B cell (primary cell): ENCODE data around the gene FGF5. TPM values are rescaled to one million over a fixed set of nuclear protein-coding genes. Genes with fewer than 3 reads are reported as not detected.

Experiments used
- ATAC-seq: fragments of 200-7000 bp; cut with Tn5 transposase; one replicate; pipeline ENCODE4 v1.10.0; 2021; ENCODE audit warnings: low read depth, mild to moderate bottlenecking, moderate number of reproducible peaks, moderate library complexity
- CTCF ChIA-PET: fragments of 350-600 bp; sonication (Branson Sonifier 250); formaldehyde crosslinking; loops from one replicate; lab custom pipeline; 2021; ENCODE audit warnings: antibody characterized with exemption, inconsistent platforms; lab: Charles Lee
- POLR2A ChIA-PET: fragments of 350-600 bp; sonication (Branson Sonifier 250); formaldehyde crosslinking; loops from one replicate; lab custom pipeline; 2021; ENCODE audit warnings: antibody characterized with exemption; lab: Charles Lee
- DNase-seq: peaks from one replicate; pipeline ENCODE4 v3.0.0; 2013
- H2AFZ ChIP-seq: 2 replicates; pipeline ENCODE4 v1.6.1; 2012; ENCODE audit warnings: mild to moderate bottlenecking, low read depth, low read length; ENCODE audit not compliant: insufficient read depth, poor library complexity, severe bottlenecking
- H3K27ac ChIP-seq, 2 donors: 1 replicate in 1 of 2; 2 replicates in 1 of 2; pipeline ENCODE4 v1.5.1; 2012 to 2013; ENCODE audit warnings: low read length in 2 of 2, mild to moderate bottlenecking in 2 of 2, moderate library complexity in 1 of 2
- H3K27me3 ChIP-seq, 4 experiments: fragments of 200-600 bp in 1 of 4; sonication (generic) in 1 of 4; replicated peaks in 1 of 4; 1 replicate in 2 of 4; 2 replicates in 2 of 4; pipeline versions ENCODE4 v1.6.1 to v1.7.0; 2013 to 2016; ENCODE audit warnings: low read length in 3 of 4, mild to moderate bottlenecking in 2 of 4, mixed read lengths in 1 of 4, moderate library complexity in 1 of 4; ENCODE audit not compliant: insufficient read depth in 4 of 4, control insufficient read depth in 3 of 4; ENCODE audit errors: control extremely low read depth in 1 of 4
- H3K36me3 ChIP-seq, 2 experiments: replicated peaks in 1 of 2; 1 replicate in 1 of 2; 2 replicates in 1 of 2; pipeline versions ENCODE4 v1.6.1 to v1.7.1; 2013; ENCODE audit warnings: low read length in 1 of 2; ENCODE audit not compliant: insufficient read depth in 2 of 2, control insufficient read depth in 1 of 2; ENCODE audit errors: control extremely low read depth in 1 of 2, extremely low read depth in 1 of 2
- H3K4me1 ChIP-seq, 2 donors: fragments of 200-600 bp in 1 of 2; sonication (generic) in 1 of 2; 1 replicate in 1 of 2; 2 replicates in 1 of 2; pipeline versions ENCODE4 v1.5.1 to v1.6.1; 2013 to 2017; ENCODE audit warnings: low read length in 2 of 2; ENCODE audit not compliant: control insufficient read depth in 2 of 2, insufficient read depth in 2 of 2
- H3K4me2 ChIP-seq: replicated peaks from 2 replicates; pipeline ENCODE3; 2012; ENCODE audit warnings: mild to moderate bottlenecking, low read depth, low read length; ENCODE audit not compliant: poor library complexity, severe bottlenecking
- H3K4me3 ChIP-seq, 5 experiments: fragments of 200-600 bp in 1 of 5; sonication (generic) in 1 of 5; 1 replicate in 3 of 5; 2 replicates in 2 of 5; pipeline versions ENCODE4 v1.5.1 to v1.7.0; 2011 to 2016; ENCODE audit warnings: low read length in 4 of 5, mild to moderate bottlenecking in 4 of 5, low read depth in 2 of 5, control low read depth in 1 of 5, moderate library complexity in 1 of 5; ENCODE audit not compliant: insufficient read depth in 1 of 5; ENCODE audit errors: control extremely low read depth in 1 of 5, extremely low read depth in 1 of 5
- H3K79me2 ChIP-seq: fragments of 200-600 bp; sonication (generic); one replicate; pipeline ENCODE4 v1.6.0; 2016; ENCODE audit warnings: low read length; ENCODE audit not compliant: control insufficient read depth, insufficient read depth
- H3K9ac ChIP-seq: fragments of 200-600 bp; sonication (generic); 2 replicates; pipeline ENCODE4 v1.6.1; 2017; ENCODE audit warnings: mild to moderate bottlenecking, low read length, moderate library complexity
- H3K9me3 ChIP-seq, 3 donors: one replicate each; pipeline versions ENCODE4 v1.6.1 to v1.7.1; 2013; ENCODE audit warnings: low read length in 2 of 3; ENCODE audit not compliant: control insufficient read depth in 2 of 3, insufficient read depth in 1 of 3; ENCODE audit errors: control extremely low read depth in 1 of 3
- H4K20me1 ChIP-seq: 2 replicates; pipeline ENCODE4 v1.6.0; 2012; ENCODE audit warnings: mild to moderate bottlenecking, low read length; ENCODE audit not compliant: insufficient read depth, control insufficient read depth, poor library complexity, severe bottlenecking
- H3K27ac Mint-ChIP-seq: one replicate; pipeline ENCODE4 v1.8.0; 2021; ENCODE audit warnings: mixed read lengths
- H3K27me3 Mint-ChIP-seq: one replicate; pipeline ENCODE4 v1.8.0; 2021; ENCODE audit warnings: mixed read lengths
- H3K4me1 Mint-ChIP-seq: one replicate; pipeline ENCODE4 v1.8.0; 2021; ENCODE audit warnings: mixed read lengths
- H3K4me3 Mint-ChIP-seq: one replicate; pipeline ENCODE4 v1.8.0; 2021; ENCODE audit warnings: mixed read lengths
- H3K9me3 Mint-ChIP-seq: one replicate; pipeline ENCODE4 v1.8.0; 2022; ENCODE audit warnings: mixed read lengths; ENCODE audit not compliant: insufficient read depth
- EZH2 ChIP-seq: IDR thresholded peaks from 2 replicates; pipeline ENCODE4 v1.6.1; 2012; ENCODE audit warnings: borderline replicate concordance, low read depth, mild to moderate bottlenecking, moderate library complexity, low read length; ENCODE audit not compliant: insufficient read depth, poor library complexity, severe bottlenecking
- WGBS: methylation state at CpG from one replicate; pipeline ENCODE4 v1.1.5; 2013; ENCODE audit warnings: missing lambda C conversion rate; ENCODE audit not compliant: insufficient coverage; 5-methylcytosine and 5-hydroxymethylcytosine counted together
- intact Hi-C: fragments of 100-400 bp; cut with micrococcal nuclease; formaldehyde crosslinking; loops from one replicate; pipeline ENCODE4 v1.10.0; 2022
- polyA plus RNA-seq: library from polyadenylated mRNA; depleted of rRNA; stranded (reverse); fragments of >200 nt; gene quantifications from 2 replicates; pipeline ENCODE4 v1.2.3, GENCODE V29; 2012
- total RNA-seq, 2 donors: library from RNA; stranded (reverse); fragments of 120-200 nt in 1 of 2; gene quantifications; 1 replicate in 1 of 2; 2 replicates in 1 of 2; pipeline versions ENCODE4 v1.2.3 to v1.2.4, GENCODE V29; 2013 to 2022
- TF ChIP-seq, protein P1 (sequence below): fragments of 200-600 bp; IDR thresholded peaks from one replicate; pipeline ENCODE4 v1.8.0; 2022; ENCODE audit warnings: antibody characterized with exemption, mild to moderate bottlenecking

FGF5 gene
- total and polyA plus RNA-seq, 2 donors (not counting 1 experiment from before 2014, with no cell fraction given): 0.01 TPM; not detected in 1

DNA sequence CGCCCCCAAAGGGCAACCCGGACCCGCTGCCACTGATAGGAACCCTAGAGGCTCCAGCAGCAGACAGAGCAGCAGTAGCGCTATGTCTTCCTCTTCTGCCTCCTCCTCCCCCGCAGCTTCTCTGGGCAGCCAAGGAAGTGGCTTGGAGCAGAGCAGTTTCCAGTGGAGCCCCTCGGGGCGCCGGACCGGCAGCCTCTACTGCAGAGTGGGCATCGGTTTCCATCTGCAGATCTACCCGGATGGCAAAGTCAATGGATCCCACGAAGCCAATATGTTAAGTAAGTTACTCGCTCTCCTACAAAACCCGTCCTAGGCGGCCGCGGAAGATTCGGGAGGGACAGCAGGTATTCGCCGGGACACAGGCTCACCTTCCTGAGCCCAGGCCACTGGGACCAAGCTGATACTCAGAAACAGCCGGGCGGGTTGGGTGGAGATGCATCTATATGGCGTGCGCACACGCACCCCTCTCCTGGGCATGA lies 477 bp downstream of the FGF5 start:
- Histone ChIP-seq H3K9ac (peak overlapping the region; percentile 54), H3K4me1 (peaks cover 23 to 37% of the 10 kb centered on the region in 2 donors), H3K27ac (no peak overlapping the region), H3K9me3 (peaks cover 0 to 14% (median 0%) of the 10 kb centered on the region in 3 donors), H4K20me1 (no peaks in the 10 kb centered on the region), H3K79me2 (no peaks in the 10 kb centered on the region), H3K36me3 (no peaks in the 10 kb centered on the region), H3K4me2 (peak overlapping the region; percentile 81), H3K4me3 (peak overlapping the region in 4 of 5 experiments; percentile 20 to 50 (median 41)), H3K27me3 (peaks cover 0 to 56% (median 38%) of the 10 kb centered on the region in 4 experiments), H2AFZ (peak overlapping the region; percentile 53)
- Mint-ChIP-seq H3K27ac (no peak overlapping the region), H3K9me3 (no peaks in the 10 kb centered on the region), H3K4me1 (peaks cover 40% of the 10 kb centered on the region), H3K4me3 (peak overlapping the region; percentile 84), H3K27me3 (peaks cover 82% of the 10 kb centered on the region)
- TF ChIP-seq, protein P1, sequence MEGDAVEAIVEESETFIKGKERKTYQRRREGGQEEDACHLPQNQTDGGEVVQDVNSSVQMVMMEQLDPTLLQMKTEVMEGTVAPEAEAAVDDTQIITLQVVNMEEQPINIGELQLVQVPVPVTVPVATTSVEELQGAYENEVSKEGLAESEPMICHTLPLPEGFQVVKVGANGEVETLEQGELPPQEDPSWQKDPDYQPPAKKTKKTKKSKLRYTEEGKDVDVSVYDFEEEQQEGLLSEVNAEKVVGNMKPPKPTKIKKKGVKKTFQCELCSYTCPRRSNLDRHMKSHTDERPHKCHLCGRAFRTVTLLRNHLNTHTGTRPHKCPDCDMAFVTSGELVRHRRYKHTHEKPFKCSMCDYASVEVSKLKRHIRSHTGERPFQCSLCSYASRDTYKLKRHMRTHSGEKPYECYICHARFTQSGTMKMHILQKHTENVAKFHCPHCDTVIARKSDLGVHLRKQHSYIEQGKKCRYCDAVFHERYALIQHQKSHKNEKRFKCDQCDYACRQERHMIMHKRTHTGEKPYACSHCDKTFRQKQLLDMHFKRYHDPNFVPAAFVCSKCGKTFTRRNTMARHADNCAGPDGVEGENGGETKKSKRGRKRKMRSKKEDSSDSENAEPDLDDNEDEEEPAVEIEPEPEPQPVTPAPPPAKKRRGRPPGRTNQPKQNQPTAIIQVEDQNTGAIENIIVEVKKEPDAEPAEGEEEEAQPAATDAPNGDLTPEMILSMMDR: no peak
- no peak for TF ChIP-seq EZH2
- ChIA-PET CTCF (no interaction called here), POLR2A (no interaction called here)
- intact Hi-C loops: no loop called here
- ATAC-seq (peak; percentile 31), DNase-seq (peak; percentile 29)
- WGBS: 6% methylated on average over 25 of the region's 25 CpGs

DNA sequence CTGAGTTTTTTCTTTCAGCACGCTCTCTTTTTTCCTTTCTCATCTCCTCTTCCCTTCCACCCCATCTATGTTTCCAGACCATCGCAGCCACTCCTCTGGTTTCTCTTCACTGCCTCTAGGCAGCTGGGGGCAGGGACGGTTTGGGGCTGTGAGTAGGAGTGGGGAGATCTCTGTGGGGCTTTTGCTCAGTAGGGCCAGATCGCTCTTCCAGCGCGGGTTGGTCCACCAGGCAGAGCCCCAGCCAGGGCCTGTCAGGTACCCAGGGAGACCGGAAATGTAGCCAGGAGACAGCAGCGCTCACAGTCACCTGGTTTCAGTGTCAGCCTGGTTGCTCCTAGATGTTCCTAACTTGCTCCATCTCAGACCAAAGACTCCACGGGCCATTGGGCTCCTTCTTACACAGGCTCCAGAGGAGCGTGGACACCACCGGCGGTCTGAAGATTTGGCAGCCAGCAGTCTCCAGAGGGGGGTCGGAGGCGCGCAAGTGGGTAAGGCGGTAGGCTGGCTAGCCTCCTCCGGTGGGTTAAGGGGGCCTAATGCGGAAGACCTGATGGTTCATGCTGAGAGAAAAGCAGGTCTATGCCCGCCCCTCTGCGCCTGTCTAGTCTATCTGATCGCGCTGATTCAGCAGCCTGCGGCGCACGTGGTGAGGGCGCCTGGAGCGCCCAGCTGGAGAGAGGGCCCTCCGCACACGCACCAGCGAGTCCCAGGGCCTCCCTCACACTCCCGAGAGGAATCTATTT lies 1.8 kb downstream of the FGF5 start:
- no peak for ATAC-seq
- peaks cover 69% of the 10 kb centered on the region for H3K27me3 Mint-ChIP-seq
- intact Hi-C loops: no loop called here
- H3K36me3 ChIP-seq: no peaks in the 10 kb centered on the region
- TF ChIP-seq, protein P1: no peak
- no peak for TF ChIP-seq EZH2
- H3K4me1 ChIP-seq: peaks cover 23 to 37% of the 10 kb centered on the region in 2 donors
- WGBS: 11% methylated on average over 25 of the region's 31 CpGs
- POLR2A ChIA-PET: no interaction called here
- H3K4me3 ChIP-seq: no peak overlapping the region
- H3K27ac ChIP-seq: no peak overlapping the region
- DNase-seq: no peak
- peak overlapping the region; percentile 19 for H2AFZ ChIP-seq
- H3K27me3 ChIP-seq: peaks cover 0 to 44% (median 32%) of the 10 kb centered on the region in 4 experiments
- H3K4me2 ChIP-seq: peak overlapping the region; percentile 32
- peaks cover 40% of the 10 kb centered on the region for H3K4me1 Mint-ChIP-seq
- no peak overlapping the region for H3K9ac ChIP-seq
- peaks cover 0 to 13% (median 0%) of the 10 kb centered on the region in 3 donors for H3K9me3 ChIP-seq
- H3K79me2 ChIP-seq: no peaks in the 10 kb centered on the region
- no peaks in the 10 kb centered on the region for H4K20me1 ChIP-seq
- H3K27ac Mint-ChIP-seq: no peak overlapping the region
- CTCF ChIA-PET: no interaction called here
- no peaks in the 10 kb centered on the region for H3K9me3 Mint-ChIP-seq
- no peak overlapping the region for H3K4me3 Mint-ChIP-seq
